Tibial artery (tissue), 4 donors: ENCODE measurements around the gene FAM131B.

Experiments used
- DNase-seq, 2 donors: peaks; one replicate each; pipeline ENCODE4 v3.0.0-alpha.2; 2019
- H3K27ac ChIP-seq, 2 donors: fragments of 200-600 bp; sonication (generic) in 1 of 2; 1 replicate in 1 of 2; 2 replicates in 1 of 2; pipeline ENCODE4 v1.5.1; 2018 to 2019; ENCODE audit warnings: mild to moderate bottlenecking in 1 of 2
- H3K27me3 ChIP-seq, 2 donors: fragments of 200-600 bp; sonication (generic) in 1 of 2; one replicate each; pipeline versions ENCODE4 v1.5.1 to v1.6.0; 2016 to 2019
- H3K36me3 ChIP-seq, 3 donors: fragments of 200-600 bp; sonication (generic) in 2 of 3; one replicate each; pipeline ENCODE4 v1.5.1; 2016 to 2019; ENCODE audit warnings: mild to moderate bottlenecking in 2 of 3
- H3K4me1 ChIP-seq, 4 donors: fragments of 200-600 bp; sonication (generic) in 2 of 4; 1 replicate in 3 of 4; 2 replicates in 1 of 4; pipeline ENCODE4 v1.5.1; 2016 to 2019
- H3K4me3 ChIP-seq, 2 donors: fragments of 200-600 bp; sonication (generic) in 1 of 2; 1 replicate in 1 of 2; 2 replicates in 1 of 2; pipeline ENCODE4 v1.5.1; 2018 to 2019; ENCODE audit warnings: mild to moderate bottlenecking in 2 of 2
- H3K9me3 ChIP-seq, 3 donors: fragments of 200-600 bp; sonication (generic) in 1 of 3; one replicate each; pipeline ENCODE4 v1.5.1; 2016 to 2019
- CTCF ChIP-seq, 2 experiments: fragments of 200-600 bp in 1 of 2; fragments of 450-650 bp in 1 of 2; IDR thresholded peaks; one replicate each; pipeline ENCODE4 v1.5.1; 2017 to 2019; ENCODE audit warnings: antibody characterized with exemption in 2 of 2, mild to moderate bottlenecking in 1 of 2, moderate library complexity in 1 of 2
- intact Hi-C: fragments of 100-400 bp; cut with DNase I; formaldehyde crosslinking; loops from one replicate; pipeline ENCODE4 v1.15.0; 2023; ENCODE audit warnings: low total_unique reads

Gene FAM131B

DNA sequence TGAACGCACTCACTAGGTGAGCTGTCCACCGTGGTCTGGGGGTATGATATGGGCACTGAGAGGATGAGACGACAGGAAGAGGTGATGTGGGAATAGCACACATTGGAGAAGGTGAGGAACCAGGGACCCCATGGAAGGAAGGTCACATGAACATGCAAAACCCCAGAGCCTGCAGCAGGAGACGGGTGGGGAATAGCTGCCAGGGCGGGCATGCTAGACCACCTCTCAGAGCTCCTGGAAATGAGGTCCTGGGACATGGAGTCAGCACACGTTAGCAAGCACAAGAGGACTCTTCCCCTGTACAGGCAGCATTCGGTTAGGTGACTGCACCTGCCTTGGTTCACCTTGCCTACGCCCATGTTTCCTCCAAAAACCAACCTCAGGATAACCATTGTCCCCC, 8.1 kb downstream of the FAM131B start:
- H3K27me3 ChIP-seq: peaks cover 0 to 24% of the 10 kb centered on the region in 2 donors
- TF ChIP-seq CTCF (IDR thresholded peaks at IDR 0.05): no peak
- H3K27ac ChIP-seq: no peak overlapping the region
- H3K4me1 ChIP-seq: no peaks in the 10 kb centered on the region
- H3K4me3 ChIP-seq: no peak overlapping the region
- no peaks in the 10 kb centered on the region for H3K36me3 ChIP-seq
- no peak for DNase-seq
- intact Hi-C loops: no loop called here
- H3K9me3 ChIP-seq: no peaks in the 10 kb centered on the region

- intact Hi-C loops: no loop called here
- TF ChIP-seq CTCF (IDR thresholded peaks at IDR 0.05): no peak
- H3K27me3 ChIP-seq: peaks cover 0 to 24% of the 10 kb centered on the region in 2 donors
Observed at GRCh38 chr7:143352531-143353002, 9.9 kb downstream of the FAM131B start.

GRCh38 chr7:143351574-143351973, 10.9 kb downstream of the FAM131B start:
- Histone ChIP-seq H3K27me3 (peaks cover 0 to 28% of the 10 kb centered on the region in 2 donors), H3K4me1 (no peaks in the 10 kb centered on the region), H3K4me3 (no peak overlapping the region), H3K9me3 (no peaks in the 10 kb centered on the region), H3K27ac (no peak overlapping the region), H3K36me3 (no peaks in the 10 kb centered on the region)
- no peak for TF ChIP-seq CTCF (IDR thresholded peaks at IDR 0.05)
- intact Hi-C loops: no loop called here
- DNase-seq: no peak

More at GRCh38 chr7:143352531-143353002, 9.9 kb downstream of the FAM131B start:
- Histone ChIP-seq H3K9me3 (no peaks in the 10 kb centered on the region), H3K4me1 (no peaks in the 10 kb centered on the region), H3K27ac (no peak overlapping the region), H3K4me3 (no peak overlapping the region), H3K36me3 (no peaks in the 10 kb centered on the region)
- DNase-seq: no peak

GRCh38 chr7:143351060-143351459, 11.5 kb downstream of the FAM131B start:
- no peak overlapping the region for H3K4me3 ChIP-seq
- peaks cover 0 to 29% of the 10 kb centered on the region in 2 donors for H3K27me3 ChIP-seq
- intact Hi-C loops: no loop called here
- H3K4me1 ChIP-seq: no peaks in the 10 kb centered on the region
- H3K9me3 ChIP-seq: no peaks in the 10 kb centered on the region
- no peak for DNase-seq
- H3K27ac ChIP-seq: no peak overlapping the region
- H3K36me3 ChIP-seq: no peaks in the 10 kb centered on the region
- no peak for TF ChIP-seq CTCF (IDR thresholded peaks at IDR 0.05)

GRCh38 chr7:143347950-143348349, 14.6 kb downstream of the FAM131B start:
- no peak for DNase-seq
- Histone ChIP-seq H3K4me1 (peaks cover 0 to 7% (median 2%) of the 10 kb centered on the region in 4 donors), H3K27ac (no peak overlapping the region), H3K9me3 (no peaks in the 10 kb centered on the region), H3K36me3 (no peaks in the 10 kb centered on the region), H3K4me3 (no peak overlapping the region), H3K27me3 (peaks cover 0 to 42% of the 10 kb centered on the region in 2 donors)
- intact Hi-C loops: no loop called here
- no peak for TF ChIP-seq CTCF (IDR thresholded peaks at IDR 0.05)

GRCh38 chr7:143346018-143346417, 16.5 kb downstream of the FAM131B start:
- H3K9me3 ChIP-seq: no peaks in the 10 kb centered on the region
- H3K27ac ChIP-seq: no peak overlapping the region
- H3K4me3 ChIP-seq: no peak overlapping the region
- intact Hi-C loops: no loop called here
- peaks cover 0 to 7% (median 2%) of the 10 kb centered on the region in 4 donors for H3K4me1 ChIP-seq
- no peak for TF ChIP-seq CTCF (IDR thresholded peaks at IDR 0.05)
- no peak for DNase-seq
- no peaks in the 10 kb centered on the region for H3K36me3 ChIP-seq
- H3K27me3 ChIP-seq: peaks cover 0 to 27% of the 10 kb centered on the region in 2 donors
